Measurements from ENCODE around the gene MVB12B.
"Not testable (repeated sequence)": the region's sequence is repeated elsewhere in the genome, so short reads cannot be mapped to it uniquely, and the experiment has no call there.

The MVB12B gene, protein sequence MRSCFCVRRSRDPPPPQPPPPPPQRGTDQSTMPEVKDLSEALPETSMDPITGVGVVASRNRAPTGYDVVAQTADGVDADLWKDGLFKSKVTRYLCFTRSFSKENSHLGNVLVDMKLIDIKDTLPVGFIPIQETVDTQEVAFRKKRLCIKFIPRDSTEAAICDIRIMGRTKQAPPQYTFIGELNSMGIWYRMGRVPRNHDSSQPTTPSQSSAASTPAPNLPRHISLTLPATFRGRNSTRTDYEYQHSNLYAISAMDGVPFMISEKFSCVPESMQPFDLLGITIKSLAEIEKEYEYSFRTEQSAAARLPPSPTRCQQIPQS

DNA sequence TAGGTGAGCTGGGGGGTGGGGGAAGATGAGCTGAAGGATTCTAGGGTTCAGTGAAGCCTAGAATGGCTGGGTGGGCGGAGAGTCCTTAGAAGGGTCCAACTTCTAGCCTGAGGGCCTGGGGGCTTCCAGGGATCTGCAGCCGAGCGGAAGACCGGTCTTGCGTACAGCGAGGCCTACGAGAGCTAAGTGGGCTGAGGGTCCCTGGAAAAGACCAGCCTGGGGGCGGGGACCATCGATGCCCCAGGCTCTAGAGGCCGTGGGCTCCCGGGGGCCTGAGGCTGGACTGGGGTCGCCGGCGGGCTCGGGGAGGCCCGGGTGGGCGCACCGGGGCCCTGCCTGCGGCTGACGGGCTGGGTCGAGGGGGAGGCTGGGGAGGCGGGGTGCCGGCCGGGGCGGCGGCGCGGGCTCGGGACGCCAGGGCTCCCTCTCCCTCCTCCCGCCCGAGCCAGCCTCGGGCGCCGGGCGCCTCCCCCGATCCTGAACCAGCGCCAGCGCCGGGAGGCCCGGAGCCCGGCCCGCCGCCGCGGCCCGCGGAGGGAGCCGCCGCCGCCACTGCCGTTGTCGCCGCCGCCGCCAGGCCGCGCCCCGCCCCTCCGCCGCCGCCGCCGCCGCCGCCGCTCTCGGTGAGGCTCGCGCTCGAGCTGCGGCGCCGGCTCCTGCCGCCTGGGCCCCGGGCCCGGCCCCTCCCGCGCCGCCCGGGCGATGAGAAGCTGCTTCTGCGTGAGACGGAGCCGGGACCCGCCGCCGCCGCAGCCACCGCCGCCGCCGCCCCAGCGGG is at the start of gene MVB12B:
TSS of gene MVB12B (plus strand) at position 602 of the 778 bp plus-strand sequence. CDS start at position 703, 101 bp downstream.
- TF ChIP-seq, protein P1, sequence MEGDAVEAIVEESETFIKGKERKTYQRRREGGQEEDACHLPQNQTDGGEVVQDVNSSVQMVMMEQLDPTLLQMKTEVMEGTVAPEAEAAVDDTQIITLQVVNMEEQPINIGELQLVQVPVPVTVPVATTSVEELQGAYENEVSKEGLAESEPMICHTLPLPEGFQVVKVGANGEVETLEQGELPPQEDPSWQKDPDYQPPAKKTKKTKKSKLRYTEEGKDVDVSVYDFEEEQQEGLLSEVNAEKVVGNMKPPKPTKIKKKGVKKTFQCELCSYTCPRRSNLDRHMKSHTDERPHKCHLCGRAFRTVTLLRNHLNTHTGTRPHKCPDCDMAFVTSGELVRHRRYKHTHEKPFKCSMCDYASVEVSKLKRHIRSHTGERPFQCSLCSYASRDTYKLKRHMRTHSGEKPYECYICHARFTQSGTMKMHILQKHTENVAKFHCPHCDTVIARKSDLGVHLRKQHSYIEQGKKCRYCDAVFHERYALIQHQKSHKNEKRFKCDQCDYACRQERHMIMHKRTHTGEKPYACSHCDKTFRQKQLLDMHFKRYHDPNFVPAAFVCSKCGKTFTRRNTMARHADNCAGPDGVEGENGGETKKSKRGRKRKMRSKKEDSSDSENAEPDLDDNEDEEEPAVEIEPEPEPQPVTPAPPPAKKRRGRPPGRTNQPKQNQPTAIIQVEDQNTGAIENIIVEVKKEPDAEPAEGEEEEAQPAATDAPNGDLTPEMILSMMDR (conservative IDR thresholded peaks at IDR 0.05; ENCODE audit: low read length): no peak
- peak; percentile 35 for DNase-seq (ENCODE audit: low read depth)
- peak within 1 kb of the TSS; percentile 77 for H3K4me3 ChIP-seq (ENCODE audit: low read length)

DNA sequence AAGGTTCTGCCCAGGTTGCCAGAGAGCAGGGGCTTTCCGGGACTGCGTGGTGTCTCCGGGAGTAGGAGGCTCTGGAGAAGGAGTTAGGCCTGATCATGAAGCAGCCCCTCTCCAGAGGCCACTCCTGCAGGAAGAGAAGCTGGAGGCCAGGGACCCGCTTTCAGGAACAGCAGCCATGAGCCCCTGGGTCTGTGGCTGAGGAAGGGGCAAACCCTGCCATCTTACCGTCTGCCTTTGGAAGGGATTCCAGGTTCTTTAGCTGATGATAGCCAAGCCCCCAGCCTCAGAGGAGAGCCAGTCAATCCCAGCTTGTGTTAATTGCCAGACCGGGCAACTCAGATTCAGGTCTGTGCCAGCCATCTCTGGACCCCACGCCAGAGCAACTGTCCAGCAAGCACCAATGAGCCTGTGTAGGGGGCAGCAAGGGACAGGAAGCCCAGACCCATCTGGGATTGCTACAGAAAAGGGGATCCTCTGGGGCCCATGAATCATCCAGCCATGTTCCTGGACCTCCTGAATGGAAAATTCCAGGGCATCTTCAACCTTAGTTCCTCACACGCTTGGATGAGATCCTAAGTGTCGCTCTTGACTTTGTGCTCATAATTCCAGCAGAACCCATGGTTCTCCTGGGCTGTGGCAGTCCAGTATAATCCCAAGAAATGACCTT is 42.7 kb upstream of the MVB12B start:
- TF ChIP-seq, protein P1 (conservative IDR thresholded peaks at IDR 0.05; ENCODE audit: low read length): no peak
- DNase-seq (ENCODE audit: low read depth): no peak
- H3K4me3 ChIP-seq (ENCODE audit: low read length): no peak overlapping the region

DNA sequence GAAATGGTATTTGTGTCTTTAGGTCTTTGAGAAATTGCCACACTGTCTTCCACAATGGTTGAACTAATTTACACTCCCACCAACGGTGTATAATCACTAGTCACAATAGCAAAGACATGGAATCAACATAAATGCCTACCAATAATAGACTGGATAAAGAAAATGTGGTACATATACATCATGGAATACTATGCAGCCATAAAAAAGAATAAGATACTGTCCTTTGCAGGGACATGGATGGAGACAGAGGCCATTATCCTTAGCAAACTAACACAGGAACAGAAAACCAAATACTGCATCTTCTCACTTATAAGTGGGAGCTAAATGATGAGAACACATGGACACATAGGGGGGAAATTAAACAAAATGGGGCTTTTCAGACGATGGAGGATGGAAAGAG is 41.0 kb upstream of the MVB12B start:
- DNase-seq (ENCODE audit: low read depth); H3K4me3 ChIP-seq (ENCODE audit: low read length): not testable (repeated sequence)

DNA sequence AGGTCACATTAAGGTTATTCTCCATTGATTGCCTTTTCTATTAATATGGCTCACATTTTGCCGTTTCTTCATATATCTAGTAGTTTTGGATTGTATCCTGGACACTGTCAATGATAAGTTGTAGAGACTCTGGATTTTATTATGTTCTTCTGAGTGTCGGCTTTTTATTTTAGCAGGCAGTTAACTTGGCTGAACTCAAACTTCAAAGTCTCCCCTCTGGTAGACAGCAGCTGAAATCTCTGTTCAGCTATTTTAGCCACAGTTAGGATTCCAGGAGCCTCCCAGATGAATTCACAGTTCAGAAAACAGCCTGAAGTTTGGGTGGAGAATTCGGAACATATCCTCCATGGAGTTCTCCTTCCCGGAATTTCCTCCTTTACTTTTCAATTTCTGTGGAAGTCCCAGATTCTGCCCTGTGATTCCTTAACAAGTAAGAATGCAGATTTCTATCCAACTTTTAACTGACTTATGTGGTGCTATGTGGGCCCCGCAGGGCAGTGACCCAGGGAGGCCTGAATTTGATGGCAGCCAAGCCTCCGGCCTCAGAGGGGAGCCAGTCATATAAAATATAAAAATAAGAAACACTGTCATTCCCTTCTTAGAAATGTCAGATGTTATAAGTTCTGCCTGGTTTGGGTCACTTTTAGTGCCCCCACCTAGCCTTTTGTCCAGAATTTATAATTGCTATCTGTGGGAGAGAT is 39.3 kb upstream of the MVB12B start:
- TF ChIP-seq, protein P1 (conservative IDR thresholded peaks at IDR 0.05; ENCODE audit: low read length): no peak
- H3K4me3 ChIP-seq (ENCODE audit: low read length): no peak overlapping the region
- no peak for DNase-seq (ENCODE audit: low read depth)

DNA sequence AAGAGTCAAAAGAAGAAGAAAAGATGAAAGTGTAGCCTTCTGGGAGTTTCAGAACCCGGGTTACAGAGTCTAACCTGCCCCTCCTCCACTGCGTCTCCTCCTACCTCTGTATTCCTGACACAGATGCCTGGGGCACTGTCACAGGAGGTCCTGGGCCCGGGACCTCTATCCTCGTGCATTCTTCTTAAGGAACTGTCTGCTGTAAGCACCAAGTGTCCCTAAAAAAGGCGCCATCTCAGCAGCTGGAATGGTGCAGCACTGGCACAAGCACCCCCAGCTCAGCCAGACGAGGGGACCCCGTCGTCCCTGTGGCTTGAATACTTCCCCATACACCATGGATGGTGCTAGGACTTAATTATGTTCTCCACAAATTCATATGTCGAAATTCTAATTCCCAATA is 35.8 kb upstream of the MVB12B start:
- DNase-seq (ENCODE audit: low read depth): no peak
- no peak overlapping the region for H3K4me3 ChIP-seq (ENCODE audit: low read length)
- TF ChIP-seq, protein P1 (conservative IDR thresholded peaks at IDR 0.05; ENCODE audit: low read length): no peak

DNA sequence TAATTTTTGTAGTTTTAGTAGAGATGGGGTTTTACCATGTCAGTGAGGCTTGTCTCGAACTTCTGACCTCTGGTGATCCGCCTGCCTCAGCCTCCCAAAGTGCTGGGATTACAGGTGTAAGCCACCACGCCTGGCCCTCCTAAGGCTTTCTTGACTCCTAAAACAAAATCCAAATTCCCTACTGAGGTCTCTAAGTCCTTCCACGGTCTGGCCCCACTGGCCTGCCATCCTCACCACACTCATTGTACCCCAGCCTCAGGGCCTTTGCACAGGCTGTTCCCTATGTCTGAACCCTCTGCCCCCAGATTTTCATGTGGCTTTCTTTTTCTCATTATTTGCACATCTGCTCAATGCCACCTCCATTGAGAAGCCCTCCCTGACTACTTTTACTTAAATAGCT is 34.7 kb upstream of the MVB12B start:
- DNase-seq (ENCODE audit: low read depth): no peak
- TF ChIP-seq, protein P1 (conservative IDR thresholded peaks at IDR 0.05; ENCODE audit: low read length): no peak
- H3K4me3 ChIP-seq (ENCODE audit: low read length): no peak overlapping the region

All from AG10803 (cell line).